ENCODE results near the gene SLC8A2.
"Not testable (repeated sequence)": the region's sequence is repeated elsewhere in the genome, so short reads cannot be mapped to it uniquely, and the experiment has no call there.

Gene SLC8A2

DNA sequence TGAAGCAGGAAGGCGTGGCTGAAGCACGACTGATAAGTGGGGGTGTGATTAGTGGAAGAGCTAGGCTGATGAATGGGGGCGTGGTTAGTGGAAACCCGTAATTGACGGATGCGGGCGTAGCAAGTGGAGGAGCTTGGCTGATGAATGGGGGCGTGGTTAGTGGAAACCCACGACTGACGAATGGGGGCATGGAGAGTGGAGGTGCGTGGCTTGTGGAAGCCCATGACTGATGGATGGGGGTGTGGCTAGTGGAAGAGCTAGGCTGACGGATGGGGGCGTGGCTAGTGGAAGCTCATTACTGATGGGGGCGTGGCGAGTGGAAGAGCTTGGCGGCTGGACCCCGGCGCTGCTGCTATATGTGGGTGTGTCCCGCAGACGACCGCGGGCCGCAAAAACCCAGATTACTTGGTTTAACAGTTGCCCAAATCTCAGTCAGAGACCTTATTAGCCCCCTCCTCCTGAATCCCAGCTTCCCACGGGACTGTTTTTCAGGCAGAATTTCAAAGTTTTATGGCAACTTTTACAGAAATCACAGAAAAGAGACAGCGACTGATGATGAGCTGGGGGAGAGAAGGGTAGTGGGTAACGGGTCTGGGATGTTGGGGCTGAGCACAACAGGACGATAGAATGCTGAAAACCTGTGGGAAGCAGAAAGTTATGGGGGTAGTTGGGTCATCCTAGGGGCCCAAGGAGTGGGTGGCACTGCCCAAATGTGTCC is 43.4 kb downstream of the SLC8A2 start:
- peak; percentile 99 for DNase-seq

- peak; percentile 83 for DNase-seq
Observed at GRCh38 chr19:47427241-47428176, 44.2 kb downstream of the SLC8A2 start.

GRCh38 chr19:47423203-47423882 is 48.4 kb downstream of the SLC8A2 start:
- no peak for DNase-seq

GRCh38 chr19:47422417-47423163 is 49.1 kb downstream of the SLC8A2 start:
- no peak for DNase-seq

GRCh38 chr19:47421844-47422395 is 49.8 kb downstream of the SLC8A2 start:
- peak; percentile 60 for DNase-seq

DNA sequence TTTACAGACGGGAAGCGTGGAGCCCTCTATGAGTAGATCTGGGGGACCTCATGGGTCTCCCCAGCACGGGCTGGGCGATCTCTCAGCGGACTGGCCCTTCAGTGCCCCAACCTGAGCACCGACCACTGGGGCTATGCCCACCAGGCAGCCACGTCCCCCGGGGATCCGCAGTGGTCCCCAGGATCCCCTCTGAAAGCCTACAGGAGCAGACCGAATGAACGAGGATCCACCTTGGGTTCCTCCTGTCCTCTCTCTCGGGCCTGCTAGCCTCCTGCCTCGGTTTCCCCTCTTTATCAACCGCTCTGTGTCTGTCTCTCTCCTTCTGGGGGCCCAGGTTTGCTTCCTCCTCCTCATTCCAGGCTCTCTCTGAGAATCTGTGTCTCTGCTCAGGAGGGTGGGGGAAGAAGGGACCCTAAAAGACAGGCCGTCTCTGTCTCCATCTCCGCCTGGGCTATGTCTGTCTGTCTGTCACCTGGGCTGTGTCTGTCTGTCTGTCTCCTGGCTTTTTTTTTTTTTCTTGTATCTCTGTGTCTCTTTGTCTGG is 50.4 kb downstream of the SLC8A2 start:
- DNase-seq = no peak

DNA sequence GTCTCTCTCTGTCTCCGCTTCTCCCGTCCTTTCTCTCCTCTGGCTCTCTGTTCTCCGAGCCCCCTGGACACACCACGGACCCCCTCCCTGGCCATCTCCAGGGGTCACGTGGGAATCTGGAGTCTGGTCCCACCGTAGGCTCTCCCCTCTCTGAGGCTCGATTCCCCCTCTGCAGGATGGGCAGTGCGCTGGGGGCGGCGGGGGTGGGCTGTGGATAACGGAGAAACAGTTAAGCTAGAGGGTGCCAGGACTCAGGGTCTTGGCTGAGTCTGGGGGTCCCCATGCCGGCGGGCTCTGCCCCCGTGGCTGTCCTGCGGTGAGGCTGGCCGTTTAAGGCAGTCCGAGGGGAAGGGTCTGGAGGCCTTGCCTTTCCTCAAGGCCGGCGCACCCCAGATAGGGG is 51.9 kb downstream of the SLC8A2 start:
- no peak for DNase-seq

- DNase-seq = no peak
Observed at GRCh38 chr19:47419030-47419783, 52.5 kb downstream of the SLC8A2 start, which contains the start of gene MEIS3. Gene MEIS3, minus strand, starts transcription at chr19:47419527. Its CDS starts 446 bp downstream, at chr19:47419081.

DNA sequence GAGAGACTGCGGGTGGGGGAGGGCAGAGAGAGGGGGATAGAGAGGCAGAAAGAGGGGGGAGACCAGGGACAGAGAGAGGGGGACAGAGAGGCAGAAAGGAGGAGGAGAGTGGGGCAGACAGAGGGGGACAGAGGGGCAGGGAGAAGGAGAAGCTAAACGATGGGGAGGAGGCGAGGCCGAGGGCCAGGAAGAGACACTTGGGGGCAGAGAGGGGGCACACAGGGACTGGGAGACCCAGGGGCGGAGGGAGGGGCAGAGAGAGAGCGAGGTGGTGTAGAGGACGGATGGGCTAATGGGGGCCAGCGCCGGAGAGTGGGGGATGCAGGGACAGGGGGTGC is 53.0 kb downstream of the SLC8A2 start:
- DNase-seq = no peak

GRCh38 chr19:47417746-47418691 is 53.7 kb downstream of the SLC8A2 start:
- no peak for DNase-seq

DNA sequence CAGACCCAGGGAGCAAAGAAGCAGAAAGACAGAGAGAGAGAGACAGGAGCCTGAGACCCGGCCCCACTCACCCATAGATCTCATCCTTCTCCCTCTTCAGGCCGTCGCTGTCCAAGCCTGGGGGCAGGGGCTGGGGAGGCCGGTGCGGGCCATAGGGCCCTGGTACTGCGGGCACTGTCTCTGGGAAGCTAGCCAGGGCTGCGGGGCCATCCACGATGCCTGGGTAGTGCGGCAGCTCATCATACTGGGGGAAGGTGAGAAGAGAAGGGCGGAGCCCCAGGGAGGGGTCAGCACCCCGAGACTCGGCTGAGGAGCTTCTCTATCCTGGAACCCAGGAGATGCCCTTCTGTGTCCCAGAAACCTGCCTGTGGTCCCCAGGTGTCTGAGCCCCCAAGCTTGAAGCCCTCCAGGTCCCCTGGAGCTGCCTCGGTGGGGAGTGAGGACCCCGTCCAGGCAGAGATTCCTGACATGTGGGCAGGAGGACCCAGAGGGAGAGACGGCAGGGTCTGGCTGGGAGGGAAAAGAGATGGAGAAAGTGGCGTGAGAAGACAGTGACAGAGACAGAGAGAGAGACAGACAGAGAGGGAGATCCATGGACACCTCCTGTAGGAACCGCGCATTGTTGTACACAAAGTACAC is 54.5 kb downstream of the SLC8A2 start:
- no peak for DNase-seq

GRCh38 chr19:47416643-47416985 is 55.1 kb downstream of the SLC8A2 start:
- DNase-seq = no peak

GRCh38 chr19:47415953-47416642 is 55.6 kb downstream of the SLC8A2 start:
- no peak for DNase-seq

GRCh38 chr19:47414469-47414868 is 57.2 kb downstream of the SLC8A2 start:
- DNase-seq = peak; percentile 22

- no peak for DNase-seq
Observed at GRCh38 chr19:47413941-47414340, 57.8 kb downstream of the SLC8A2 start.

- DNase-seq = not testable (repeated sequence)
Observed at GRCh38 chr19:47411696-47412095, 60.0 kb downstream of the SLC8A2 start.

DNA sequence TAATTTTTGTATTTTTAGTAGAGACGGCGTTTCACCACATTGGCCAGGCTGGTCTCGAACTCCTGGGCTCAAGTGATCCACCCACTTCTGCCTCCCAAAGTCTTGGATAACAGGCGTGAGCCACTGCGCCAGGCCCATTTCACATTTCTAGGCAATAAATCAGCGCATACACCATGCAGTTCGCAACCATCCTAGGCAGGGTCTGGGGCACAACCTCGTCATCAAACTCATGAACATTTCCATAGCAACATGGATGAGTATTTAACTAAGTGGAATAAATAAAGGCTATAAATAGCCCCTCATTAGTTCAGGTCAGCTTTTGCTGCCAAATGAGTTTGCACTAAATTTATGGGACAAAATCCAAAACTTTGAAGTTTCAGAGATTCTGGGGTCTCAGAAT is 60.6 kb downstream of the SLC8A2 start:
- no peak for DNase-seq

DNA sequence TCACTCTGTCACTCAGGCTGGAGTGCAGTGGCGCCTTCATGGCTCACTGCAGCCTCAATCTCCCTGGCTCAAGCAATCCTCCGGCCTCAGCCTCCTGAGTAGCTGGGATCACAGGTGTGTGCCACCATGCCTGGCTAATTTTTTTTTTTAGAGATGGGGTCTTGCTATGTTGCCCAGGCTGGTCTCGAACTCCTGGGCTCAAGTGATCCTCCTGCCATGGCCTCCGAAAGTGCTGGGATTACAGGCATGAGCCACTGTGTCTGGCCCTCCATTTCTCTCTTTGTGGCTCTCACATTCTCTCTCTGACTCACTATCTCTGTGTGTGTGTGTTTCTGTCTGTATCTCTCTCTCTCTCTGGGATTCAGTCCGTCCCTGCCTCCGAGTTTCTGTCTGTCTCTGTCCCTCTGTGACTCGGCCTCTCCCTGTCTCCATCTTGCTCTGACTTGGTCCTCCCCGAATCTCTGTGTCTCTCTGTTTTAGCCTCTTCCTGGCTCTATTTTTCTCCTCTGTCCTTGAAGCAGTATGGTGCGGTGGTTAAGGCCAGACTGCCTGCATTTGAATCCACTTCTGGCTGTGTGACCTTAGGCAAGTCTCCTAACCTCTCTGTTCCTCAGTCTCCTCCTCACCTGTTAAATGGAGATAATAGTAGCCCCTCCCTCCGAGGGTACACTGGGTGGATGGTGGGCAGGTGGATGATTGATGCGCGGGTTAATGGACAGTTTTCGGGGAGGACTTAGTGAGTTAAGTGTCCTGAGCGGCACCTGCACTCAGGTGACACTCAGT is 63.3 kb downstream of the SLC8A2 start:
- no peak for DNase-seq
